GM12891 (cell line): ENCODE results near the gene DLGAP5.

Experiments
- DNase-seq: peaks from one replicate; pipeline ENCODE4 v3.0.0; 2011; ENCODE audit warnings: low spot score; ENCODE audit not compliant: insufficient read length
- FAIRE-seq: peaks from 2 replicates; lab custom pipeline; 2011; peaks lifted over from hg19 to GRCh38; lab: Jason Lieb, UNC
- PAX5 ChIP-seq: IDR thresholded peaks from 2 replicates; pipeline ENCODE4 v1.6.1; 2011; ENCODE audit warnings: low read length, moderate library complexity, mild to moderate bottlenecking; ENCODE audit not compliant: insufficient read depth, severe bottlenecking
- POLR2A ChIP-seq: IDR thresholded peaks from 2 replicates; pipeline ENCODE4 v1.6.1; 2011; ENCODE audit warnings: low read depth, low read length, control low read depth
- POLR2AphosphoS5 ChIP-seq: IDR thresholded peaks from 2 replicates; pipeline ENCODE4 v1.6.1; 2011; ENCODE audit warnings: low read depth, low read length, control low read depth
- POU2F2 ChIP-seq: IDR thresholded peaks from 2 replicates; pipeline ENCODE4 v1.6.1; 2011; ENCODE audit warnings: low read depth, mild to moderate bottlenecking, control low read depth, low read length, moderate library complexity
- SPI1 ChIP-seq: IDR thresholded peaks from 2 replicates; pipeline ENCODE4 v1.6.1; 2011; ENCODE audit warnings: low read depth, low read length, control low read depth
- TAF1 ChIP-seq: IDR thresholded peaks from 2 replicates; pipeline ENCODE4 v1.6.1; 2011; ENCODE audit warnings: low read depth, low read length, control low read depth

Gene DLGAP5

GRCh38 chr14:55221186-55221585 lies 29.8 kb upstream of the DLGAP5 start:
- no peak for TF ChIP-seq SPI1
- no peak for TF ChIP-seq TAF1
- no peak for TF ChIP-seq POU2F2
- no peak for TF ChIP-seq POLR2AphosphoS5
- no peak for TF ChIP-seq POLR2A
- TF ChIP-seq PAX5, result no peak
- DNase-seq, result no peak
- no peak for FAIRE-seq

GRCh38 chr14:55220230-55220629 lies 28.8 kb upstream of the DLGAP5 start:
- DNase-seq (no peak), FAIRE-seq (no peak)
- TF ChIP-seq TAF1 (no peak), POU2F2 (no peak), POLR2AphosphoS5 (no peak), SPI1 (no peak), POLR2A (no peak), PAX5 (no peak)

- DNase-seq (no peak), FAIRE-seq (no peak)
- TF ChIP-seq POLR2A (no peak), PAX5 (no peak), POLR2AphosphoS5 (no peak), SPI1 (no peak), TAF1 (no peak), POU2F2 (no peak)
Measured at GRCh38 chr14:55212634-55213033, 21.2 kb upstream of the DLGAP5 start.

- TF ChIP-seq TAF1 (no peak), POLR2AphosphoS5 (no peak), SPI1 (no peak)
- no peak for DNase-seq
- FAIRE-seq, result no peak
Measured at GRCh38 chr14:55207832-55208231, 16.4 kb upstream of the DLGAP5 start.

- FAIRE-seq (no peak), DNase-seq (no peak)
- TF ChIP-seq SPI1, result no peak
- TF ChIP-seq PAX5, result no peak
- no peak for TF ChIP-seq POLR2AphosphoS5
Measured at GRCh38 chr14:55206175-55206693, 14.8 kb upstream of the DLGAP5 start.

GRCh38 chr14:55201219-55202101 lies 10.1 kb upstream of the DLGAP5 start:
- no peak for FAIRE-seq
- DNase-seq, result no peak
- TF ChIP-seq POU2F2 (no peak), TAF1 (no peak), SPI1 (no peak), PAX5 (no peak), POLR2A (no peak), POLR2AphosphoS5 (no peak)

GRCh38 chr14:55200651-55201050 lies 9.3 kb upstream of the DLGAP5 start:
- TF ChIP-seq POLR2AphosphoS5 (no peak), POU2F2 (no peak), SPI1 (no peak), TAF1 (no peak)
- no peak for DNase-seq
- no peak for FAIRE-seq

- no peak for DNase-seq
Measured at GRCh38 chr14:55198749-55199148, 7.4 kb upstream of the DLGAP5 start.

GRCh38 chr14:55194656-55195355 lies 3.4 kb upstream of the DLGAP5 start:
- no peak for FAIRE-seq
- no peak for TF ChIP-seq POLR2AphosphoS5
- no peak for TF ChIP-seq SPI1
- no peak for TF ChIP-seq POLR2A
- no peak for TF ChIP-seq PAX5
- DNase-seq, result no peak

More at GRCh38 chr14:55198749-55199148, 7.4 kb upstream of the DLGAP5 start:
- no peak for FAIRE-seq
- TF ChIP-seq POLR2A (no peak), POLR2AphosphoS5 (no peak), PAX5 (no peak), TAF1 (no peak), SPI1 (no peak), POU2F2 (no peak)

- no peak for TF ChIP-seq SPI1
- no peak for TF ChIP-seq TAF1
- TF ChIP-seq POLR2A, result no peak
- no peak for TF ChIP-seq POLR2AphosphoS5
- no peak for TF ChIP-seq PAX5
- TF ChIP-seq POU2F2, result no peak
- FAIRE-seq (no peak), DNase-seq (no peak)
Measured at GRCh38 chr14:55192054-55192621, 753 bp upstream of the DLGAP5 start.
